GM12891 (cell line): Measurements from ENCODE around the gene PI4K2A.

ENCODE experiments used
- POLR2A ChIP-seq: IDR thresholded peaks from 2 replicates; pipeline ENCODE4 v1.6.1; 2011; ENCODE audit warnings: low read depth, low read length, control low read depth
- POLR2AphosphoS5 ChIP-seq: IDR thresholded peaks from 2 replicates; pipeline ENCODE4 v1.6.1; 2011; ENCODE audit warnings: low read depth, low read length, control low read depth
- TAF1 ChIP-seq: IDR thresholded peaks from 2 replicates; pipeline ENCODE4 v1.6.1; 2011; ENCODE audit warnings: low read depth, low read length, control low read depth

DNA sequence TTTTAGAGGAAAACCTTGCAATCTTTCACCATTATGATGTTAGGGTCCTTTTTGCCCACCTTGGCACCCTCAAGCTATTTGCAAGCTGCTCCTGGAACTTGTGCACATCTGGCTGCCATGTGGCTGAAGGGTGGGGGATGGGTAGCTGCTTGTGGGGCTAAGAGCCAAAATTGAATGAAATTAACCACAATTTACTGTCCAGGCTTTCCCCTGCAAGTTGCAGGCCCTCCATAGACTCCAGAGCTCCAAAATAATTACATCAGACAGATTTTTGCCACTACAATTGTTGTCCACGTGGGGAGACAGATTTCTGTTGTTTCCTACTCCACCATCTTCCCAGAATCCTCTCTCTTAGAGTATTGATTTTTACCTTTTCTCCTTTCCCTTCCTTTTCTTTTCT lies 19.1 kb downstream of the PI4K2A start:
- TF ChIP-seq POLR2AphosphoS5 (no peak), POLR2A (no peak), TAF1 (no peak)
